ENCODE measurements around the gene SPSB4.

DNA sequence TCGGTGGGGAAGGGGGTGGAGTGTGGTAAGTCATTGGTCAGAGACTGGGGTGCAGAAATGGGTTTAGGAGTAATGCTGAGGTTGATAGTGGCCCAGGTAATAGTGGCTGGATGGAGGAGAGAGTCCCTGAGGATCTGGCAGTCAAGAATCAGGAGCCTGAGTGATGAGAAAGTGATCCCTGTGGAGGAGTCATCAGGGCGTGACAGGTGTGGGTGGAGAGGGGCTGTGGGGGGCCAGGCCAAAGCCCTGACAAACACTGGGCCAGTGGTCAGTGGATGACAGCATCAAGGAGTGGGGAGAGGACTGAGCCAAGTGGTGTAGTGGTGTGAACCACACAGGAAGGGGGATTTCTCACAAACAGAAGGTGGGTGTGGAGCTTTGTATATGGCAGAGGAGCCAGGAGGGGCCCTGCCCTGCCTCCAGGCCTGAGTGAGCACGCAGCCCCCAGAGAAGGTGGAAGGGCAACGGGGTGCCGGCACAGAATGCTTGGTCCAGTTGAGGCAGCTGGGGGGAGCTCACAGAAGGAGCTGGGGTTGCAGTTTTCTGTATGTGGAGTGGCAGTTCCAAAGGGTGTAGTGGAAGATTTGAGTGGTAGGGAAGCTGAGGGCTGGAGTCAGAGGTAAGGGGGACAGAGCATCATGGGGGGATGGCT, 77.1 kb downstream of the SPSB4 start:
- TF ChIP-seq POLR2AphosphoS5 (IDR thresholded peaks at IDR 0.05; ENCODE audit: borderline replicate concordance, low read depth, low read length) (no peak), EZH2 (IDR thresholded peaks at IDR 0.05) (no peak)
